ENCODE data around the gene SMAD6.

SMAD6 gene

GRCh38 chr15:66702035-66702786 lies at the start of gene SMAD6:
Gene SMAD6, plus strand, starts transcription at chr15:66702236. Its CDS starts 1,023 bp downstream, at chr15:66703259.
- DNase-seq (ENCODE audit: low spot score), result peak; percentile 79
- TF ChIP-seq CTCF (IDR thresholded peaks at IDR 0.05; ENCODE audit: extremely low read depth, insufficient read depth, missing control alignments), result no peak
- in situ Hi-C loops (cut with MboI; ENCODE audit: low pct_unique_long_range_greater_than_20kb, low sequenced_read_pairs, unreplicated experiment), result no loop called here

GRCh38 chr15:66652806-66653205 lies 49.2 kb upstream of the SMAD6 start:
- DNase-seq (ENCODE audit: low spot score), result no peak
- in situ Hi-C loops (cut with MboI; ENCODE audit: low pct_unique_long_range_greater_than_20kb, low sequenced_read_pairs, unreplicated experiment), result no loop called here
- no peak for TF ChIP-seq CTCF (IDR thresholded peaks at IDR 0.05; ENCODE audit: extremely low read depth, insufficient read depth, missing control alignments)

- in situ Hi-C loops (cut with MboI; ENCODE audit: low pct_unique_long_range_greater_than_20kb, low sequenced_read_pairs, unreplicated experiment), result no loop called here
- DNase-seq (ENCODE audit: low spot score), result no peak
- TF ChIP-seq CTCF (IDR thresholded peaks at IDR 0.05; ENCODE audit: extremely low read depth, insufficient read depth, missing control alignments), result no peak
Measured at GRCh38 chr15:66653398-66653797, 48.6 kb upstream of the SMAD6 start.

- no peak for DNase-seq (ENCODE audit: low spot score)
- TF ChIP-seq CTCF (IDR thresholded peaks at IDR 0.05; ENCODE audit: extremely low read depth, insufficient read depth, missing control alignments), result no peak
- in situ Hi-C loops (cut with MboI; ENCODE audit: low pct_unique_long_range_greater_than_20kb, low sequenced_read_pairs, unreplicated experiment), result no loop called here
Measured at GRCh38 chr15:66653852-66654251, 48.2 kb upstream of the SMAD6 start.

GRCh38 chr15:66654361-66654738 lies 47.7 kb upstream of the SMAD6 start:
- DNase-seq (ENCODE audit: low spot score), result no peak
- TF ChIP-seq CTCF (IDR thresholded peaks at IDR 0.05; ENCODE audit: extremely low read depth, insufficient read depth, missing control alignments), result no peak
- in situ Hi-C loops (cut with MboI; ENCODE audit: low pct_unique_long_range_greater_than_20kb, low sequenced_read_pairs, unreplicated experiment), result no loop called here

- no peak for DNase-seq (ENCODE audit: low spot score)
Measured at GRCh38 chr15:66654739-66655375, 47.2 kb upstream of the SMAD6 start.

More at GRCh38 chr15:66654739-66655375, 47.2 kb upstream of the SMAD6 start:
- no peak for TF ChIP-seq CTCF (IDR thresholded peaks at IDR 0.05; ENCODE audit: extremely low read depth, insufficient read depth, missing control alignments)
- in situ Hi-C loops (cut with MboI; ENCODE audit: low pct_unique_long_range_greater_than_20kb, low sequenced_read_pairs, unreplicated experiment), result no loop called here
